Stimulated activated CD8-positive, alpha-beta memory T cell treated with anti-CD3 and anti-CD28 coated beads, Interleukin-7, amount 100 ng/mL, for 48 hours (primary cell): ENCODE data around the gene A4GALT.
"Not testable (repeated sequence)": the region's sequence is repeated elsewhere in the genome, so short reads cannot be mapped to it uniquely, and the experiment has no call there.

Experiments used
- DNase-seq, 2 donors: peaks; one replicate each; pipeline ENCODE4 v3.0.0-alpha.2; 2020; ENCODE audit warnings: low read depth in 1 of 2; ENCODE audit errors: extremely low read depth in 1 of 2

The A4GALT gene

DNA sequence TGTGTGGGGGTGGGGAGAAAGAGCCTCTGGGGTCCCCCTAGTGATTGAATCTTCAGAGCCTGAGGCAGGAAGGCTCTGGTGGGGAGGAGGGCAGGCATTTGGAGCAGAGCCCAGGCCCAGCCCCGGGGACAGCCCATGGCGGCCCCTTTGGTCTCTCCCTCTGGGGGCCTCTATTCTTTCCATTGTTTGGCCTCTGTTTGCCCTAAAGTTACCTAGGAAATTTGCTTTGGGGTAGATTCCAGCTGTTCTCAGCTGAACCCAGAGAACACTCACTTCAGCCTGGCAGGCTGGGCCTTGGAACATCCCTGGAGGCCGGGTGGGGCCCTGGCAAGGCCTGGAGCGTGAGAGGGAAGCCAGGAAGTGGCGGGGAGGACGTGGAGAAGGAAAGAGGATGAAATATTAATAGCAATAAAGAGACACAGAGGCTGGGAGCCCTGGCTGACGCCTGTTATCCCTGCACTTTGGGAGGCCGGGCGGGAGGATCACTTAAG is 22.9 kb upstream of the A4GALT start:
- no peak for DNase-seq

DNA sequence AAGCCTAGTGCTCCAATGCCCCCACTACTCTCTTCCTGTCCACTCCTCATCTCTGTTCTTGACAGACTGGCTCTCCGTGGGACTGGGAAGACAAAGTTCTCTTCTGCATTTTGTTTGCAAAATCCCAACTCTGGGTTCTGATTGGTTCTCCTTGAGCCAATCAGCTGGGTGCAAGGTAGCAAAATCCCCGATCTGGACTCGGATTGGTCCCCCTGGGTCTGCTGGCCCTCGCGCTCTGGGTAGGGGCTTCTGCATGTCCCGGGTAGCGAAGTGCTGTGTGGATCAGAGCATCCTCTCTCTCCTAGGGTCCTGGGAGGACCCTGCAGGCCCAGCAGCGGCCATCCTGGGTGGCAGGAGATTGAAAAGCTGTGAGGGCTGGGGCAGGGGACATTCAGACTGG is 22.3 kb upstream of the A4GALT start:
- no peak for DNase-seq

DNA sequence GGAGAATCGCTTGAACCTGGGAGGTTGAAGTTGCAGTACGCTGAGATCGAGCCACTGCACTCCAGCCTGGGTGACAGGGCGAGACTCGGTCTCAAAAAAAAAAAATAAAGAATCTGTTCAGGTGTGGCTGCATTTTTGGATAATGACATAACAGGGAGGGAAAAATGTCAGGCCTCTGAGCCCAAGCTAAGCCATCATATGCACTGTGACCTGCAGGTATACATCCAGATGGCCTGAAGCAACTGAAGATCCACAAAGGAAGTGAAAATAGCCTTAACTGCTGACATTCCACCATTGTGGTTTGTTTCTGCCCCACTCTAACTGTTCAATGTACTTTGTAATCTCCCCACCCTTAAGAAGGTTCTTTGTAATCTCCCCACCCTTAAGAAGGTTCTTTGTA is 19.6 kb upstream of the A4GALT start:
- DNase-seq, result not testable (repeated sequence)

DNA sequence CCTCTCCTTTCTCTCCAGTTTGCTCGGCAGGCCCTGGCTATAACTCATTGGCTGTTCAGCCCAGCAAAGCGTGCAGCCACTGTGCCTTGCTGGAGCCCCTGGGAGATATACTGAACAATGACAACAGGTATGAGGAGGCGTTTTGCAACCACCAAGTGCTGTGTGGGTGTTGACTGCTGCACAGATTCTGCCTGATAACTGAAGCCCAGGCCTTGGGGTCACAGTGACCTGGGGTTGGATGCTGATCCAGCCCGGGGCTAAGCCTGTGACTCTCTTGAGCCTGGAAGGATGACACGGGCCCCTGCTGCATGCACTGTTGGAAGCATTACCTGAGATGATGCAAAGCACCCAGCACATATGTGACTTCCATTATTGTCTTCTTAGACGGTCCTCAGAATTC is 13.7 kb upstream of the A4GALT start:
- no peak for DNase-seq

DNA sequence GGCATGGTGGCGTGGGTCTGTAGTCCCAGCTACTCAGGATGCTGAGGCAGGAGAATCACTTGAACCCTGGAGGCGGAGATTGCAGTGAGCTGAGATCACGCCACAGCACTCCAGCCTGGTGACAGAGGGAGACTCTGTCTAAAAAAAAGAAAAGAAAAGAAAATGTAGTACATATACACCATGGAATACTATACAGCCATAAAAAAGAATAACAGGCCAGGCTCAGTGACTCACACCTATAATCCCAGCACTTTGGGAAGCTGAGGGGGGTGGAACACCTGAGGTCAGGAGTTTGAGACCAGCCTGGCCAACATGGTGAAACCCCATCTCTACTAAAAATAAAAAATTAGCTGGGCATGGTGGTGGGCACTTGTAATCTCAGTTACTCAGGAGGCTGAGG is 12.7 kb upstream of the A4GALT start:
- DNase-seq, result not testable (repeated sequence)

DNA sequence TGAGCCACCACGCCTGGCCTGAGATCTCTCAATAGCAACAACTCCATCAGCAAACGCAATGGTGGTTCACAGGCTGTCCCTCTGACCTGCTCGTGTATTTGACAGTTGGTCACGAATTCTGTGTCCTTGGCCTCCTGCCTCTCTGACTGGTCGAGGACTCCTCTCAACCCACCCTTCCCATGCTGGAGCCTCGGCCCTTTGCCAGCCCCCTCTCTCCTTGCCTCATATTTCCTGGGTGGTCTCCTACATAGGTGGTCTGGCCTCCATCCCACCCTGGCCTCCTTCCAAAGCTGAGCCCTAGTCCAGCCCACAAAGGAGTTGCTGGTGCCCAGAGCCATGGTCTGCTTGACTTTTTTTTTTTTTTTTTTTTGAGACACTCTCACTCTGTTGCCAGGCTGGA is 11.4 kb upstream of the A4GALT start:
- DNase-seq, result no peak

DNA sequence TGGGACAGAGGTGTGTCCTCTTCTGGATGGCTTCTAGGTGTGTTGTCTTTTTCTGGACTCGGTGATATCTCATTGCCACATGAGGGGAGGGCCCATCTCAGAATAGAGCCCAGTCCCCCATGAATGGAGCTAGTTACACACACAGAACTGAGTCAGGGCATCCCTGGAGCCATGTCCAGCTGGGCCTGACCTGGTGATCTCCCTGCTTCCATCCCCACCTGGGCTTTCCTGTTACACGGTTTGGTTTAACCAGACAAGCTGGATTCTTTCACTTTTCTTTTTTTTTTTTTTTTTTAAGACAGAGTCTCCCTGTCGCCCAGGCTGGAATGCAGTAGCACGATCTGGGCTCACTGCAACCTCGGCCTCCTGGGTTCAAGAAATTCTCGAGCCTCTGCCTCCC is 6.1 kb upstream of the A4GALT start:
- DNase-seq, result no peak

DNA sequence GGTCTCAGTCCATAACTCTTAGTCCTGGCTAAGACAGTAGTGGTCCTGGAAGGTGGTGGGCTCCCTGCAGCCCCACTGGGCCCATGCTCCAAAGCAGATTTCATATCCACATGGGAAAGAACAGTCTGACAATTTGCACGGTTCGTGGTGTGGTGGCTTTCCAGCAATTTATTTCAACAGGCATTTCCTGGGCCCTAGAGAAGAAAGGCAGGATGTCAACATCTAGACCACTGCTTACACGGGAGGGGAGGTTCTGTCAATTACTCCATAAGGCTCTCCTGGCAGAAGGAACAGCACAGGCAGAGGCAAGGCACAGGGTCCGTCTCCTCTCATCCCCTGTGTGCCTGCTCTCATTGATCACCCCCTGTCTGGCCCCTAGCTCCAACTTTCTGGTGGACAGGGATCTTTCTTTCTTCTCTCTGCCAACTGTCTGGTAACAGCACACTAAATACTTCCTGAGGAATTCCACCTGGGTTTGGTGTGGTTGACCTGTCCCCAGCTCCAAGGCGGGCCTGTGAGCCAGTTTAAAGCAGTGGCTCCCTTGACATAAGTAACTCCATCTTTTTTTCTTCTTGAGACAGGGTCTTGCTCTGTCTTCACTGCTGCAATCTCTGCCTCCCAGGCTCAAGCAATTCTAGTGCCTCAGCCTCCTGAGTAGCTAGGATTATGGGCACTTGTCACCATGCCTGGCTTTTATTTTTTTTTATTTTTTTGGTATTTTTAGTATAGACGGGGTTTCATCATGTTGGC is 5.1 kb upstream of the A4GALT start:
- DNase-seq, result no peak

DNA sequence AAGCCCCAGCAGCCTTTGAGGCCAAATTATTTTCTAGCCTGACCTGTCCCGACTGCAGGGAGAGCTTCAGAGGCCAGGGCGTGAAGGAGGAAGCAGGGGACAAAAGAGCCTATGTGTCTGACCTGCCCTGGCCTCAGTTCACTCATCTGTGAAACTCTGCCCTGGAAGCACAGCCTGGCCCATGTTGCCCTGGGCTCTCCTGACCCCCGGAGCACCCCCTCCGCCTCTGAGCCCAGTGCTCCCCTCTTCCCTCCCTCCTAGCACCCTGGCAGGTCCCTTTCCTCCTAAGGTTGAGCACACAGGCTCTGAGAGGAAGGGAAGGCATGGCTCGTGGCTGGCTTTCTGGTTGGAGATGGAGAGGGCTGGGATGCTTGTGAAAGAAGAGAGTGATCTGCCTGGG is 3.4 kb upstream of the A4GALT start:
- no peak for DNase-seq

DNA sequence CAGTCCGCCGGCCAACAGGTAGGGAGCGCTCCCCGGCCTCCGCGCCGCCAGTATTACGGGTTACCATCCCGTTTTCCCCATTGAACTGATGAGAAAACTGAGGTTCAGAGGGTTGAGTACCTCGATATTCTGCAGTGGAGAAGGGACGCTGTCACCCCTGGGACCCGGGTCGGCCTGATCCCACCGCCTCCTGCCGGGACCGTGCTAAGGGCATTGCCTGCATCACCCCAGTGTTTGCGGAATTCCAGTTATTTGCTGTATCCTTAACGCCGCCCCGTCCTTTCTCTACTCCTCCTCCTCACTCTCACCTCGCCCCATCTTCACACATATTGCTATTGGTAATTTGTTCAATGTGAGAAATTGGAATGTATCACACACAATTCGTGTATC is 370 bp upstream of the A4GALT start:
- no peak for DNase-seq

DNA sequence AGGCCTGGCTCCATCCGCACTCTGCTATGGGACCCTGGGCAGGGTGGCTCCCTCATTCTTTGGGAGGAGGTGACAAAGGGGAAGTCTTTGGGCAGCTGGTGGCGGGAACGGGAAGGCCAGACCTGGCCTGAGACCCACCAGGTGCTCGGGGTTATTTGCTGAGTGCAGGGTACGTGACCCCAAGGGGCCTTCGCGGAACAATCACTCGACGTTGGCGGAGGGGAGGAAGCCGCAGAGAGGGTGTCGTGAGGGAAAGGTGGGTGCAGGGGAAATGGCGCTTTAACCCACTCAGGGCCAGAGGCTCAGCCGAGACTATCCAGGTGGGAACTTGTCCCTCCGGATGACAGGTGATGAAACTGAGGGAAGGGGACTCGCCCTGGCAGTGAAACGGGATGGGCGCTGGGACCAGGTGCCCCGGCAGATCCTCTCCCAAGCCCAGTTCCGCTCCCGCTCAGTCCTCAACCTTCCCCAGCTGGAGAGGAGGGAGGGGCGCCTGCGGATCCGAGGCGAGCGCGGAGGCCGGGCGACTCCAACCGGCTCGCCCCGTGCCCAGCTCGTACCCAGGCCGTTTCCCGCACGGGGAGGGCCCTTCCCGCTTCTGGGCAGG is 911 bp downstream of the A4GALT start:
- DNase-seq, result no peak

DNA sequence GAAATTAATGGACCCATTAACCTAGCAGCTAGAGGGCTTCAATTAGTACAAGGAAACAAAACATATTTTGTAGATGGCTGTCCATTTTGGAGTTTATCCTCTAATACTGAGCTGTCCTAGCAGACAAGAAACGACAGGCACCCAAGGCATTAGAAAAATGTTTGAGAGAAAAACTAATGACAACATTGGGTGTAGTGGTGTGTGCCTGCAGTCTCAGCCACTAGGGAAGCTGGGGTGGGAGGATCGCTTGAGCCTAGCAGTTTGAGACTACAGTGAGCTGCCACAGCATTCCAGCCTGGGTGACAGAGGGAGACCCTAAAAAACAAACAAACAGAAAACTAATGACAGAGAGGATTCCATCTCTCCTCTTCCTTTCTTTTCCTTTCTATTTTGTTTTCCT is 1.5 kb downstream of the A4GALT start:
- no peak for DNase-seq

DNA sequence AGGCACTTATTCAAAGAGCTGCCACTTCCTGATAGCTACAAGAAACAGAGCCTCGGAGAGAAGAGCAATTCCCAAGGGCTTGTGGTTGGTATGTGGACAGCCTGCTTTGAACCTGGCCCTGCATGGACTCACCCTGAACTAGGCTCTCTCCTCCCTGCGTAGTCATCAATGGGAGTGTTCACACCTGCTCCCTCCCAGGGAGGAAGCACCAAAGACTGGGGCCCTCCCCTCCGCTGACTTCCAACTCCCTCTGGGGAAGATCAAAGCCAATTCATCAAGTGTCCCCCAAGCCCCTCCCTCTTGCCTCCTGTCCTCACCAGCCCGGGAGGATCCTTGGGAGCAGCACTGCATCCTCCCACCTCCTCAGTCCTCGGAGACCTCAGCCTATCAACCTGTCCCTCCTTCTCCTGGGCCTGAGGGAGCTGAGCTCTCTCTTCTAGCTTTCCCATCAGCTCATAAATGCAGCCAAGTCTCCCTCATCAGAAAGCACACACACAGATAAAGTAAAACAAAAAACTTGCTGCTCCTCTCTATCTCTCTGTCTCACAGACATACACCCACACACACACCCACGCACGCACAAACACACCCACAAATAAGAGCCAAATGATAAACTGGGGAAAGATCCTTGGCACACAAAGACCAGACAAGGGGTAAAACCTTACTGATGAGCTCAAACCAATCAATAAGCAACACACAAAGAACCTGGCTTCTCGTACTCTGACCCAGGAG is 3.3 kb downstream of the A4GALT start:
- no peak for DNase-seq

DNA sequence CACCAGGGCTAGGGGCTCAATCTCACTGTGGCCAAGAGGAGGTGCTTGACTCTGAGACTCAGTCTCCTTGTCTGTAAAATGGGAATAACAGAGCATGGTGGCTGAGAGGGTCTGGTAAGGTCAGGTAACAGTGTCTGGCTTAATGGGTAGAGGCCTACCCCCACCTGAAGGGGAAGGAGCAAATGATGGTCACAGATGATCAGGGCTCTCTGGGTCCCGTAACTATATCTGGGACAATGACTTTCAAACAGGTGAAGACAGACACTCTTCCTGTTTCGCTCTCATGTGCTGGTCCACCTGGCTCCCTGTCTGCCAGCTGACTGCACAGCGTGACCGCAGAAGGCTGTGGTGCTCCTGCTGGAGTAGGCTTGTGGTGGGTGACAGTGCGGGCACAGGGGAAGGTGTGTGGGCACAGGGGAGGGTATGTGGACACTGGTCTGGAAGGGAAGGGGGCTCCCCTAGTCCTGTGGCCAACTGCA is 4.0 kb downstream of the A4GALT start:
- no peak for DNase-seq

DNA sequence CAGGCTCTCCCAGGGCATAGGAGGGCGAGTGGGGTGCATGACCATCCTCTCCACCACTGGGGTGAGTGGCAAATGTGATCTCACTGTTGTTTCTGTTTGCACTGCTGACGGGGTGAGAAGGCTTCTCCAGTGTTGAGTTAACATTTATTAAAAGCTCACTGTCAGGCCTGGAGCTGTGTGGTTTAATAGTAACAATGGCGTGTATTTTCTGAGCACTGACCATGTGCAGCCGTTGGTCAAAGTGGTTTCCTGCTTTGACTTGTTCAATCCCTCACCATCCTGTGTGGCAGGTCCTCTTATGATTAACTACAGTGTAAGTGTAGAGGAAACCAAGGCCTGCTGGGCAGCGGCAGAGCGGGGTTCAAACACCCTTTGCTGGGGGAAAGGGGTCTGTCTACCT is 4.4 kb downstream of the A4GALT start:
- DNase-seq, result no peak

DNA sequence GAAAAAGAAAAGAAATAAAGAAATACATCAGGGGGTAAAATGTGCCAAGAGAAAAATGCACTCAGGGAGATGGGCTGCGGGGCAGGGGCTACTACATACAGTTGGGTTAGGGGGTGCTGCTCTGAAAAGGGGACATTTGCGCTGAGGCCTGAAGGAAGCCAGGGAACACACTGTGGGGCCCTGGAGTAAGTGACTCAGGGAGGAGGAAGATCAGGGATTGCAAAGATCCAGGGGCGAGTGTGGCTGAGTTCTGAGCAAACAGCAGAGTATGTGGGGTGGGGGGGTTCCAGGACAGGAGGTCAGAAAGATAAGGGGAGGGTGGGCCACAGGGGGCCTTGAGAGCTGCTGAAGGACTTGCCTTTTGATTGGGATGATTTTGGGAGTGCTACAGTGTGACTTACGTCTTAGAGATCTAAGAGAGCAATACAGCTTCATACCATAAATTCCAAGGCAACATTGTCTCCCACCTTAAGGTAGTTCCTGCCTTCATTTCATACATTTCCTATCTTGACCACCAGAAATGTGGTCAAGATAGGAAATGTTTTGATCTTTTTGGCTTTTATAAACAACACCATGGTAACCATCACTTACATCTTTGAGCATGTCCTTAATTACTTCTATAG is 5.8 kb downstream of the A4GALT start:
- no peak for DNase-seq

DNA sequence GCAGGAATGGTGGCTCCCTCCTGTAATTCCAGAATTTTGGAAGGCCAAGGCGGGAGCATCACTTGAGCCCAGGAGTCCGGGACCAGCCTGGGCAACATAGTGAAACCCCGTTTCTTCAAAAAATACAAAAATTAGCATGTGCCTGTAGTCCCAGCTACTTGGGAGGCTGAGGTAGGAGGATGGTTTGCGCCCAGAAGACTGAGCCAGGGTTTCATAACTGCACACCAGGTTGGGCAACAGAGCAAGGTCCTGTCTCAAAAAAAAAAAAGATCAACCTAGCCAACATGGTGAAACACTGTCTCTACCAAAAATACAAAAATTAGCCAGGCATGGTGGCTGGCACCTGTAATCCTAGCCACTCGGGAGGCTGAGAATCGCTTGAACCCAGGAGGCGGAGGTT is 6.4 kb downstream of the A4GALT start:
- DNase-seq, result no peak

DNA sequence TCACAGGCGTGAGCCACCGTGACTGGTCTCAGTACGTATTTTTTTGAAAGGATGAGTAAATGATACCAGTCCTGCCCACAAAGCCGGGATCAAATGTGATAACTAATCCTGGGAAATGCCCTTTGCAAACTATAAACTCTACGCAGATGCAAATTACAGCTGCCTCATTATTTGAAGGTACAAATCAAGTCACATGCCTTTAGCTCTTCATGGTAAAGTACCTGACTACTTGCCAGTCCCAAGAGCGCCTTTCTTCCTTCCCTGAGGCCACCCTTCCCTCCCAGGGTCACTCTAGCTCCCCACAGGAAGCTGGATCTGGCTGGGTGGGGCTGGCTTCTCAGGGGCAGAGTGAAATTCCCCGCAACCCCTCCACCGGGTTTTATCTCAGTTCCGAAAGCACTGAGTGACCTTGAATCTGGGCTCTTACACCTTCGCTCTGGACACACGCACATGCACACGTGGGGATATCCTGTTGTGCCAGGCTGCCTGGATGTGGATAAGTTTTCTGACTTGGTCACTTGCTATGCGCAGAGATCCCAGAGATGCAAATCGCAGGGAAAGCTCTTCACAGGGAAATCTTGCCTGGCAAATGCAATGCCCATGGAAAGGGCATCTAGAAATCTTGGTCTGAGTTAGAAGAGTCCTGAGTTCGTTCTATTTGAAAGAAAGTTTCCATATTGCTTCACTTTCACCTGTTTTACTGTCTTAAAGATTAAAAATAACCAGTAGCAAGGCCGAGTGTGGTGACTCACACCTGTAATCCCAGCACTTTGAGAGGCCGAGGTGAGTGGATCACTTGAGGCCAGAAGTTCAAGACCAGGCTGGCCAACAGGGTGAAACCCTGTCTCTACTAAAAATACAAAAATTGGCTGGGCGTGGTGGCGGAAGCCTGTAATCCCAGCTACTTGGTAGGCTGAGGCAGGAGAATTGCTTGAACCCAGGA is 8.5 kb downstream of the A4GALT start:
- DNase-seq, result no peak

DNA sequence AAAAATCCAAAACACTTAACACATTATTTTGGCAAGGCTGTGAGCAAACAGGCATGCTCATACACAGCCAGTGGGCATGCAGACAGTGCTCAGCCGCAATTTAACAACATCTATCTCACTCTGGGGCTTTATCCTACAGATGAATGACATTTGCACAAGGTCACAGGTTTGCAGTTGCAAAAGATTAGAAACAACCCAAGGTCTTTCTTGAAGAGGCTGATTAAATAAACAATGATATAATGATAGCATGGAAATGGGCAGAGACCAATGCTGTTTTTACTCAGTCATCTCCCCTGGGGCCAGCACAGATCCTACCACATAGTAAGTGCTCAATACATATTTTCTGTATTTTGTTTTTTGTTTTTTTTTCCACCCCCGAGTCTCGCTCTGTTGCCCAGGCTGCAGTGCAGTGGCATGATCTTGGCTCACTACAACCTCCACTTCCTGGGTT is 9.4 kb downstream of the A4GALT start:
- DNase-seq, result no peak

DNA sequence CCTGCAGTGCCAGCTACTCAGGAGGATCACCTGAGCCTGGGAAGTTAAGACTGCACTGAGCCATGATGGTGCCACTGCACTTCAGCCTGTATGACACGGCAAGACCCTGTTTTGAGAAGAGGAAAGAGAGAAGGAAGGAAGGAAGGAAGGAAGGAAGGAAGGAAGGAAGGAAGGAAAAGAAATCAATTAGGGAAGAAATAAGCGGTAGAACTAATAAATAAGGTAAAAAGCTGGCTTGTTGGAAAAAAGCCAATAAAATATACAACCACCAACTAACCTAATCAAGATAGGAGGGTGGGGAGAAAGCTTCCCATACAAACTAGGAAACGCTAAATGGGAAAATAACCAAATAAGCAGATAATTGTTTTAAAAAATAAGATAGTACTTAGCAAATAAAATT is 12.3 kb downstream of the A4GALT start:
- no peak for DNase-seq
